Frontal cortex (tissue), 4 donors: ENCODE results near the gene PCCA. TPM values are rescaled to one million over a fixed set of nuclear protein-coding genes. Genes with fewer than 3 reads are reported as not detected.
"Not testable (repeated sequence)": the region's sequence is repeated elsewhere in the genome, so short reads cannot be mapped to it uniquely, and the experiment has no call there.

ENCODE experiments used
- DNase-seq, 2 donors: peaks; one replicate each; pipeline ENCODE4 v3.0.0; 2012; ENCODE audit warnings: low spot score in 2 of 2
- FAIRE-seq: peaks from 2 replicates; lab custom pipeline; 2012; peaks lifted over from hg19 to GRCh38; lab: Jason Lieb, UNC
- total RNA-seq: library from RNA; depleted of rRNA; stranded (reverse); fragments of >200 nt; gene quantifications from one replicate; pipeline ENCODE4 v1.2.3, GENCODE V29; 2014
- donor health status: control.
- donor health status: control.
- donor health status: control.

Gene PCCA
- total RNA-seq, 1 donor from 2014 or later: 413 TPM

- not testable (repeated sequence) for DNase-seq, FAIRE-seq
Measured at GRCh38 chr13:100223966-100224530, 135.2 kb downstream of the PCCA start.

- no peak for DNase-seq
- no peak for FAIRE-seq
Measured at GRCh38 chr13:100229603-100230002, 140.7 kb downstream of the PCCA start.

GRCh38 chr13:100230769-100231149, 141.9 kb downstream of the PCCA start:
- FAIRE-seq (no peak), DNase-seq (no peak)

- DNase-seq (no peak), FAIRE-seq (no peak)
Measured at GRCh38 chr13:100231176-100231575, 142.3 kb downstream of the PCCA start.

- no peak for FAIRE-seq
- no peak for DNase-seq
Measured at GRCh38 chr13:100234006-100234405, 145.1 kb downstream of the PCCA start.

GRCh38 chr13:100234524-100235136, 145.7 kb downstream of the PCCA start:
- no peak for FAIRE-seq
- no peak for DNase-seq

- FAIRE-seq (peak; percentile 91), DNase-seq (peak; percentile 26 to 32)
Measured at GRCh38 chr13:100235311-100235901, 146.5 kb downstream of the PCCA start.

GRCh38 chr13:100240109-100240779, 151.4 kb downstream of the PCCA start:
- no peak for DNase-seq
- FAIRE-seq: no peak

GRCh38 chr13:100244431-100244830, 155.5 kb downstream of the PCCA start:
- DNase-seq (no peak), FAIRE-seq (no peak)

- FAIRE-seq: no peak
- no peak for DNase-seq
Measured at GRCh38 chr13:100245104-100245503, 156.2 kb downstream of the PCCA start.

- FAIRE-seq (no peak), DNase-seq (no peak)
Measured at GRCh38 chr13:100247937-100248336, 159.0 kb downstream of the PCCA start.

- FAIRE-seq (no peak), DNase-seq (no peak)
Measured at GRCh38 chr13:100254002-100254401, 165.1 kb downstream of the PCCA start.

GRCh38 chr13:100262404-100262803, 173.5 kb downstream of the PCCA start:
- no peak for DNase-seq
- no peak for FAIRE-seq

GRCh38 chr13:100266026-100266425, 177.1 kb downstream of the PCCA start:
- FAIRE-seq (no peak), DNase-seq (no peak)

- no peak for FAIRE-seq
Measured at GRCh38 chr13:100269837-100270236, 180.9 kb downstream of the PCCA start.

GRCh38 chr13:100273138-100273537, 184.2 kb downstream of the PCCA start:
- DNase-seq (no peak), FAIRE-seq (no peak)

More at GRCh38 chr13:100269837-100270236, 180.9 kb downstream of the PCCA start:
- peak in 1 of 2 donors; percentile 33 for DNase-seq

- DNase-seq (no peak), FAIRE-seq (no peak)
Measured at GRCh38 chr13:100273552-100273951, 184.7 kb downstream of the PCCA start.

- DNase-seq (no peak), FAIRE-seq (no peak)
Measured at GRCh38 chr13:100274942-100275506, 186.1 kb downstream of the PCCA start.

- DNase-seq: no peak
- FAIRE-seq: no peak
Measured at GRCh38 chr13:100275746-100276145, 186.9 kb downstream of the PCCA start.

GRCh38 chr13:100280681-100281080, 191.8 kb downstream of the PCCA start:
- FAIRE-seq (no peak), DNase-seq (no peak)

- not testable (repeated sequence) for DNase-seq, FAIRE-seq
Measured at GRCh38 chr13:100282306-100282705, 193.4 kb downstream of the PCCA start.
